GM21515 (cell line): ENCODE data around the gene ZMIZ1.

ENCODE experiments used
- ATAC-seq: cut with Tn5 transposase; IDR thresholded peaks from one replicate; pipeline ENCODE4 v1.9.1; 2021; ENCODE audit not compliant: unreplicated experiment

The ZMIZ1 gene

DNA sequence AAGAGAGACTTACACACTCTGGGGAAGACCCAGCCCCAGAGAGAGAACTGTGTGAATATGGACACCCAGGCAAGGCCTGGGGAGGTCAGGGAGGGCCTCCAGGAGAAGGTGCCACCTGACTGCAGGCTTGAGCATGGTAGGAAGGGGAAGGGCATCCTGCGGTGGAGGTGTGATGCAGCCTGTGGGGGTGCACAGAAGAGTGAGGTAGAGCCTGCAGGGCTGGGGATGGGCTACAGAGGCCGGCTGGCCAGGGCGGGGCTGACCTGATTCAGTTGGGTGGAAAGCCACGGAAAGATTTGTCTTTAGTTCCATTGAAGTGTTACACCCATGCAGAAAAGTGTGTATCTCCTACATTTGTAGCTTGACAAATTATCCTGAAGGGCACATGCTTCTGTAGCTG is 47.6 kb downstream of the ZMIZ1 start:
- peak; percentile 19 for ATAC-seq

DNA sequence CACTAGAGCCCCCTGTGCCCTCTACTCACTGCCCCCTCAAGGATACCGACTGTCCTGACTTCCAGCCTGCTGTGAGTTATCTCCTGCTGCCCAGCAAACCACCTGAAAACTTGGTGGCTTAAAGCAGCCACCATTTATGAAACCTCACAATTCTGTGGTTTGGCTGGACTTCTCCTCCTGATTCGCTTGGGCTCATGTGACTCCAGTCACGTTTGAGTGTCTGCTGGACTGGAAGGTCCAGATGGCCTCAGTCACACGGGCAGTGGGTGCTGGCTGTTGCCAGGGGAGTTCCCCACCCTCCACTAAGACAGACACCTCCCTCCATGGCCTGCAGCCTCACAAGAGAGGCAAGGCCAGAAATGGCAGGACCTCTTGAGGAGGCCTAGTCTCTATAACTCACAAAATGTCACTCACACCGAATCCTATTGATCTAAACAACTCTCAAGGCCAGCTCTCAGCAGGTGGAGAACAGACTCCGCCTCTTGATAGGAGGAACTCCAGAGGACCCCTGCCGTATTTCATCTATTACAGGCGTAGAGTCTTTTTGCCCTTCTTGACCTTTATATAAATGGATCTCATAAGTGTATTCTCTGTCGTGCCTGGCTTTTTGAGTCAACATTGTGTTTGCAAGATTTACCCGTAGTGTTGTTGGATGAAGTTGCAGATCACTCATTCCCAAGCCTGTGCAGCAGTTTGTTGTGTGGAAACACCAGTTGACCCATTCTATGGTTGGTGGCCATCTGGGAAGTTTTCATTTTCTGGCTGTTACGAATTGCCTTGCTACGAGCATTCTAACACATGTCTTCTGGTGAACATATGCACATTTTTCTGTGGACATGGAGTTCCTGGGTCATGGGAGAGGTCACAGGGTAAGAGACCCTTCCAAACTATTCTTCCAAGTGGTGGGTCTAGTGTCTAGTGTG is 48.3 kb downstream of the ZMIZ1 start:
- ATAC-seq: peak; percentile 65

DNA sequence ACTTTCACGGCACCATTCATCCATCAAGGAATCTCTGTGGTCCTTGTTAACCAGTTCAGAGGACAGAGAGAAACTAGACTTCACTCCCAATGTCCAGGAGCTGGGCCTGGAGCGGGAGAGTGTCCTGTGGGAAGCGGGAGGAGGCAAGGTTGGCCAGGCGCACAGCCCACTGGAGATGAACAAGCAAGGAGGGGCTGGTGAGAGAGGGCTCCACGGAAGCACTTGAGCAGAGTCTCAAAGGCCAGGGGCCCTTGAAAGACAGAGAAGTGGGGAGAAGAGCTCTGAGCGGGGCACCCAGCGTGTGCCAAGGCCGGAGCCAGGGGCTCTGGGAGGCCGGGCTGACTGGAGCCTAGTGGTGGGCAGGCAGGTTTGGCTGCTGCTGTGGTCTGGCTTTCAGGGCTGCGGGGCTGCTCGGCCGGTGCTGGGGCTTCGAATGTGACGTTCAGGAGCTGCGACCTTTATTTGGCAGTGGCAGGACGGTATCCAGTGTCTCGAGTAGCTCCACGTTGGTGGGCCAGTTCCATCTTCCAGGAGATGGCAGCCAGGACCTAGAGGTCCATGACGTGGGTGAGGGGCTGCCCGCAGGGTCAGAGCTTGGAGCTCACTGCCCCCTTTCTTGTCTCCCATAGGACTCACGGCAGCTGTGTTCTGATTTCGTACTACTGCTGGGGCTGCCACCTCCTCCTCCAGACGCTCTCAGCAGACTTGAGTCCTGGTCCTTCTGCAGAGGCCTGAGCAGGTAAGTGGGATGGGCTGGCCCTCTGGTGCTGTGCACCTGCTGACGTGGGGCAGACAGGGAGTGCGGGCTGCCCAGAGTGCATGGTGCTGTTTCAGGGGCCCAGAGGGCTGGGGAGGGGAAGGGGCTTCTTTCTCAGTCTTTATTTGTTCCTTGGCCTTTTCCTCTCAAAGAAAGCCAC is 49.8 kb downstream of the ZMIZ1 start:
- ATAC-seq: no peak

GRCh38 chr10:79119306-79119705 is 50.5 kb downstream of the ZMIZ1 start:
- no peak for ATAC-seq

GRCh38 chr10:79123547-79123963 is 54.8 kb downstream of the ZMIZ1 start:
- ATAC-seq: no peak

- no peak for ATAC-seq
Measured at GRCh38 chr10:79124066-79124465, 55.3 kb downstream of the ZMIZ1 start.

GRCh38 chr10:79125092-79125491 is 56.3 kb downstream of the ZMIZ1 start:
- ATAC-seq: no peak

- ATAC-seq: no peak
Measured at GRCh38 chr10:79126351-79127080, 57.8 kb downstream of the ZMIZ1 start.

DNA sequence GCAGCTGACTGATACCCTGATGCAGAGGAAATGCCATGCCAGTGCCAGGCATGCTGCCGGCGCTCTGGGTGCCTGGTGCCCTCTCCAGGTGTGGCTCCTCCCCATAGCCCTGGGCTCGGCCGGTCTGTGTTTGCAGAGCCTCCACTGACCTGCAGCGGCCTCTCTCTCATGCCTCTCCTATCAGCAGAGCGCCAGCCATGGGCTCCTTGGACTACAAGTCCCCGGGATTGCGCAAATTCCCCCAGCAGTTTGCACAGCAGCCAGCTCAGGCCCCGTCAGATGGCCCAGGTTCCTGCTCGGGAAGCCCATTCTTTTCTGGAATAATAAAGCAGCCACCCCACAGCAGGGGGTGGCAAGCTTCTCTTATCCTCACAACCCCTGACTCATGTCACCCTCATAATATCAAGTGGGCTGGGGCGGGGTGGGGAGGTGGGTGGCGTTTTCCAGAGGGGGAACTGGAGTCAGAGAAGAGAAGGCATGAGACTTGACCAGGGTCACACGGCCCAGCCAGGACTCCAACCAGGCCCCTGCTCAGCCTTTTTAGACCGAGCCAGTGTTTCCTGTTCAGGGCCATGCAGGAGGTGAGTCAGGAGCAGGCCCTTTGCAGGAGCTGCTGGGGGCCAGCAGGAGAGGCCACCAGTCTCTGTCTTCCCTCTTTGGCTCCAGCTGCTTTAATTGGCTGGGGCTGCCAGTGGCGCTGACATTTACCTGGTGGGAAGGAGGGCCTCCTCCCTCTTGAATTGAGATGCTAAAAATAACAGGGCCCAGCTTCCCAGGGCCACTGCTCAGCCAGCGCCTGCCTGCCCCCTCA is 58.6 kb downstream of the ZMIZ1 start:
- no peak for ATAC-seq

DNA sequence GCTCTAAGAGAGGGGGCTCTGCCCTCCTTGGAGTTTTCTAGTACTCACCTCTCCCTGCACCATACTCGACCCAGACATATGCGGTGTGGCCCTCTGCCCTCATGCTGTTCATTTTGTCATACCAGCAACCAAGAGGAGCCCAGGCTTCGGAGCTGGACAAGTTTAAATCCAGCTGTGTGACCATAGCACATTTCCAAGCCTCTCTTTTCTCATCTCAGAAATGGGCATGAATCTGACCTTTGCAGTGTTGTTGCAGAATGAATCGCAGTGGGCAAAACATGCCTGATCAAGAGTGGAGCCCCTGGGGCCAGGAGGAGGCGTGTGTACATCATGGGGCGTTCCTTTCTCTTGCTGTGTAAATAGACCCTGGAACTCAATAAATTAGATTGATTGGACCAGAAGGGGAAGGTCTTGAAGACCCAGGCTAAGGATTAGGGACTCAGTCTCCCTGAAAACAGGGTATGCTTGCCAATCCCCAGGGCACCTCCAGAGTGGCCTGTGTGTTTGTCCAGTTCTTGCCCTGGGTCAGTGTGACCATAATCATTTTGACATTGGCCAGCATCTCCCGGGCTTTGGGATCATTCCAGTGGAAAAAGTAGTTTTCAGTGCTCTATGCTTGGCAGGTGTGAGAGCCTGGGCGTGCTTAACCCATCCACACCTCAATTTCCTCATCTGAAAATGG is 59.6 kb downstream of the ZMIZ1 start:
- ATAC-seq: no peak

GRCh38 chr10:79128923-79129305 is 60.1 kb downstream of the ZMIZ1 start:
- ATAC-seq: no peak

DNA sequence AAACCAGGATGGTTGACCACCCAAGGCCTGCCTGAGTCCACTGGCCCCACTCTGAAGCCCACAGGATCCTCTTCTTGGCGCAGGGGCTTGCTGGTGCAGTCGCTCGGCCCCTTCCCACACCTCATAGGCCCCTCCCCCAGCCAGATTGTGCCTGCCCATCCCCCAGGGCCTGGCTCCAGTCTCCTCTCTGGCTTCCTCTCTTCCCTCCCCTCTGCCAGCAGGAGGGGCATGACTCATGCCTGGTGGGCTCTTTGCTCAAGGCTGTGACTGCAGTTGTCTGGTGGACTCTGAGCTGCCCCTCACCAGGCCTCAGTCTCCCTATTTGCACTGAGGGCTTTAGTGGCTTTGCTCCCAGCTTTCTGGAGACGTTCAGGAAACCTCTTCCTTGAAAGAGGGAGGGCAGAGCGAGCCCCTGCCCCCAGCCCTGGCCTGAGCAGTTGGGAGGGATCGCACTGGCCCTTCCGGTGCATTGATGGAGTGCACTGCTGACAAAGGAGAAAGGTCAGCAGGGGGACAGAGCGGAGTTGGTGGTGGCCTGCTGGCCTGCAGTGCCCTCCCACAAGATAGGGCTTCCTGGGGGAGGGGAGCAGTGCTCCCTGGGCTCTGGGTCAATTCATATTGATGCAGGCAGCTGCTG is 60.7 kb downstream of the ZMIZ1 start:
- ATAC-seq: no peak

DNA sequence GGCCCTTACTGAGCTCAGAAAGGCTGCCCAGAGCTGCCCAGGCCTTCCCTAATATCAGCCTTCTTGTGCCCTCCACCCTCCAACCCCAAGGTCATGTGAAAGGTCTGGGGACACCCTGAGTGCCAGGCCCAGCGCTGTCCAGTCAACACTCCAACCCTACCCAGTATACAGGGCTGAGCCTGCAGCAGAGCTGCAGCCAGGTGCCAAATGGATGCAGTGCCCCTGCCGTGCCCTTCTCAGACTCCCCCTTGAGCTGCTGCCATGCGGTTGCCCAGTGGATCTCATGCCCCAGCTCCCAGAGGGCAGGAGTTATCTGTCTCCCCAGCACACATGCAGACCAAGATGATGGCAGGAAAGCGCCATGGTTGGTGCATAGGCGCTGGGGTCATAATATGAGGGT is 61.5 kb downstream of the ZMIZ1 start:
- no peak for ATAC-seq

DNA sequence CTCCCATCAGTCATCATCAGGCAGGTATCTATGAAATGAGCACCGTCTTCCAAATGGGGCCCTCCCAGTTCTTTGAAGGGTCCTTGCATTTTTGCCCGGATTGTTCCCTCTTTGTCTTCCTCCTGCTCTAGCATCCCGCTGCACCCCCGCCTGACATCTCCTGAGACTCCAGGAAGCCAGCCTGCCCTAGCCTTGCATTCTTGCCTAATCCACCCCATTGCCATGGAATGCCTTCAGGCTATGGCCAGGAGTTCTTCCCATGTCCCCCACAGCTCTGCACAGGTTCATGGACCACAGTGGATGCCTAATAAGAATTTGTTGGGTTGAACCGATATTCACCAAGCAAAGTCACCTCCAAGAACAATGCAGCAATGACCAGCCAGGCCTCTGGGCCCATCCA is 62.1 kb downstream of the ZMIZ1 start:
- no peak for ATAC-seq

DNA sequence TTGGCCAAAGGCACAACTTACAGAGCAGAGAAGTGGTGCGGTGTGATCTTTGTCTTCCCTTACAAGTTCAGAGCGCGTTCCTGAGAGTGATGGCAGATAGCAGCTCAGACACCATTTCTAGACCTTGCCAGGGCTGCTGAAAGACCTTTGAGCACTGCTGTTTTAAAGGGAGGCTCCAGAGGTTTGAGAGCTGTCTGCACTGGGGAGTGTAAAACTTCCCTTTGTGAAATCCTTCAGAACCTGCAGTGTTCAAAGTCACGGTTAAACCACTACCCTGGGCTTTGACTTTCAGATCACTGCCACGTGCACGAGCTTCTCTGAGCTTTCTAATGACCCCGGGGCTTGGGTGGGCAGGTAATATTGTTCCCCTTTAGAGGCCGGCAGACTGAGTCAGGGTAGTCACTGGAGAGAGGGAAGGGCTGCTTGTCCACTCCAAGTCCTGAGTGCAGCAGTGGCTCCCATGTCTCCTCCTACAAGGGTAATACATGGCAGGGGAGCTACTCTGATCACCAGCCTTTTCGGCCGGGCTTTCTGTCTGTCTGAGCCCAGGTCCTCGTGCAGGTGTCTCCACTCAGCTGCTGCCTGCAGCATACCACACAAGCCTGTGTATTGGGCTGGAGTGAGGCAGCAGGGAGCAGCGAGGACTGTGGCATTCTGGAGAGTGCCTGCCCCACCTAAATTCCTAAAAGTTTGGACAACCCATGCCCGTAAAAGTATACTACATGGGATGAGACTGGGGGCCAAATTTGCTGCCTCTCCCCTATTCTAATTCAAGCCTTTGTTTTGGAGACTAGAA is 63.3 kb downstream of the ZMIZ1 start:
- ATAC-seq: no peak

GRCh38 chr10:79132681-79133381 is 64.1 kb downstream of the ZMIZ1 start:
- ATAC-seq: no peak

DNA sequence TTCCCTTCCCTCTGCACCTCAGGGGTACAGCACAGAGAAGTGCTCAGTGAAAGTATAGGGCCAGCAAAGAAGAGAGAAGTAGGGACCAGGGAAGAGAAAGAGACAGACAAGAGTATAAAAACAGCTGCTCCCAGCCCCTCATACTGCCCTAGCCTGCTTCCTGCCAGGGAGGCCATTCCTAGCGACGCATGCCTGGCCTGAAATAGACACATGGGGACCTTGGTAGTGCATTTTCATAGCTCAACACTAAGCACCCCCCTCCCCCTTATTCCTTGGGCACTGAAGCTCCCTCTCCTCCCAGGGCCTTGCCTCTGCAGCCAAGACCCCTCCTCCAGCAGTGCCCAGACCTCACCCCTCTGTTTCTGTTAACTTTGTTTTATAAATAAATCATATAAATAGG is 64.7 kb downstream of the ZMIZ1 start:
- ATAC-seq: no peak

- ATAC-seq: no peak
Measured at GRCh38 chr10:79135790-79136189, 67.0 kb downstream of the ZMIZ1 start.
